Left renal pelvis (tissue), 4 donors: Measurements from ENCODE around the gene PWWP2B. TPM values are rescaled to one million over a fixed set of nuclear protein-coding genes. Genes with fewer than 3 reads are reported as not detected.

Experiments used
- DNase-seq, 4 donors: peaks; one replicate each; pipeline ENCODE4 v3.0.0-alpha.2; 2013; ENCODE audit warnings: low read depth in 4 of 4, low spot score in 3 of 4
- polyA plus RNA-seq, 4 donors: library from polyadenylated mRNA; unstranded; fragments of 120-200 nt; gene quantifications; one replicate each; pipeline ENCODE4 v1.2.1, GENCODE V29; 2013; ENCODE audit not compliant: insufficient read length in 4 of 4

Gene PWWP2B
- polyA plus RNA-seq, 4 donors: 2.7 to 12.9 (median 8.7) TPM

DNA sequence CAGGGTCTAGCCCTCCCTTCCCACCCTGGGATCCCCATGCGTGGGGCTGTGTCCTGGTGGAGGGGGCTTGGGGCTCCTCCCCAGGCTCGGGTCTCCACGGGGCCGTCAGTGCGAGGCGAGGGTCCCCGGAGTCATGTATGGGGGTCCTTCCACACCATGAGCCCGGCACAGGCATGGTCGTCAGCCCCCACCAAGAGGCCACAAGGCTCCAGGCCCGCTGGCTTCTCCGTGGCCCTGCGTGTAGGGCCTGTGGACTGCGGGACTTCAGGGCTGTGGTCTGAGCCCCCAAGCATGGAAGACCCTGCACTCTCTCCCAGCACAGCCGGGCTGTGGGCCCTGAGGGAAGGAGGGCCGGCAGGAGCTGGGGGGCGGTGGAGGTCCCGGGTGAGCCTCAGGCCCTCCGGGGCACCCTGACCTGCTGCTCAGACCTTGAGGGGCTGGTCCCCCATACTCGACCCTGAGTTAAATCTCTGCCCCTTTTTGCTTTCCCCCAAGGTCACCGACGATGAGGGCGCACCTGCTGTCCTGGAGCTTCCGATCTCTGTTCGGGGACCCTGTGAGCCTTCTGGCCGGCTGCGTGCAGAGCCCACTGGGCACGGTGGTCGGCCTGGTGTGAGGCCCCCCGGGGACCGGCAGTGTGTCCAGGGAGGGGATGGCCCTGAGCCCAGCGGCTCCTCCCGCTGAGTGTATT is 19.7 kb downstream of the PWWP2B start:
- DNase-seq: no peak

- DNase-seq: no peak
These were observed 20.4 kb downstream of the PWWP2B start for GRCh38 chr10:132417257-132417910.

DNA sequence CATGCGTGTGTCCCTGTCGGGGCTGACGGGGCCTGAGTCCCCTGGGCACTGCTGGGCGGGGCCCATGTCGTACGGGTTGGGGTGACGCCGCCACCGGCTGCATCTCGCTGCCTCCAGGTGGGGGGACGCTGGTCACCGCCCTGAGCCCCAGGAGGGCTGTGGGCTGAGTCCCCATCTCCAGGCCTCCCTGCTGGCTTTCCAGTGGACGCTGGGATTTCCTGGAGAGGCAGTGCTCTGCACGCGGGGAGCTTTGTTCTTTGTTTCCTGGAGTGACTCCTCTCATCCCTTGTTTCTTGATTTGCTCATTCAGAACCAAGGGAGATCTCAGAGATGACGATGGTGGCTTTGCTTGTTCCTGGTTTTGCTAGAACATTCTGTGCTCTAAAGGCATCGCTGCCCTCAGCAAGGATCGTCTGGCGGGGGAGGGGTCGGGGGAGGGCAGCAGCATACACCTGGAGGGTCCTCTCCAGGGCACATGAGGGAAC is 21.0 kb downstream of the PWWP2B start:
- no peak for DNase-seq

GRCh38 chr10:132418527-132419416 is 21.8 kb downstream of the PWWP2B start:
- no peak for DNase-seq

- DNase-seq: no peak
These were observed 22.8 kb downstream of the PWWP2B start for GRCh38 chr10:132419538-132420468.

GRCh38 chr10:132420469-132420980 is 23.5 kb downstream of the PWWP2B start:
- no peak for DNase-seq

- no peak for DNase-seq
These were observed 24.2 kb downstream of the PWWP2B start for GRCh38 chr10:132420981-132421846.

DNA sequence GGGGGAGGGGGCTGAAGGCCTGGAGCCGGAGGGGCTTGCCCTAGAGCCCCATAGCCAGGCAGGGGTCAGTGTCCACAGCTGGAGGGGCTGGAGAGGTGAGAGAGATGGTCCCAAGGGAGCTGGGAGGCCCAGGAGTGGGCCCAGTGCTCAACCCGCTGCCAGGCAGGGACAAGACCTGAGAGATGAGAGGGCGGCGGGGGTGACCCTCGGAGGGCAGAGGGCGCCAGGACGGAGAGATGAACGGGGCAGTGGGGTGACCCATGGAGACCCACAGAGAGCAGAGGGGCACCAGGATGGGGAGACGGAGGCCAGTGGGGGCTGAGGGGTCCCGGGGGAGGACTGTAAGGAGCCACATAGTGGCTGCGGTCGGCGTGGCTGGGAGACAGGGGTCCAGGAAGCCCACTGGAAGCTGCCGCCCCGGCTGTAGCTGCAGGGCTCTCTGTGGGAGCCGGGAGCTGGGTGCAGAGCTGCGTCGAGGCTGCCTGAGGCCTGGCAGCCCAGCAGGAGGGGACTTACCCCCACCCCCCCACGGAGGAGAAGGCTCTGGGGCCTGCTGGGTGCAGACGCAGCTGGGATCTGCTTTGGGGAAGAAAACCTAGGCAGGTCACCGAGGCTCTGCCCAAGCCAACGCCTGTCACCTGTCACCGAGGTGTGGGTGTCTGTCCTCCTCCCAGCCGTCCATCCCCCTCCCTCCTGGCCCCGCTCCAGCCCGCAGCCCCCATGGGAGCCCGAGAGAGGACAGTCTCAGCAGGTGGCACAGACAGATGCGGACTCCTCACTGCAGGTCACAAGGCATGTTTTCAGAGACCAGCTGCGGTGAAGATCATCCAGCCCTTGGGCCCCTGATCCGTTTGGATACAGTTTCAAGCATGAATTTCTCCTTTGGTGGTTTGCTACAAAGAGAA is 25.1 kb downstream of the PWWP2B start:
- no peak for DNase-seq

- DNase-seq: no peak
These were observed 26.2 kb downstream of the PWWP2B start for GRCh38 chr10:132422903-132423825.

DNA sequence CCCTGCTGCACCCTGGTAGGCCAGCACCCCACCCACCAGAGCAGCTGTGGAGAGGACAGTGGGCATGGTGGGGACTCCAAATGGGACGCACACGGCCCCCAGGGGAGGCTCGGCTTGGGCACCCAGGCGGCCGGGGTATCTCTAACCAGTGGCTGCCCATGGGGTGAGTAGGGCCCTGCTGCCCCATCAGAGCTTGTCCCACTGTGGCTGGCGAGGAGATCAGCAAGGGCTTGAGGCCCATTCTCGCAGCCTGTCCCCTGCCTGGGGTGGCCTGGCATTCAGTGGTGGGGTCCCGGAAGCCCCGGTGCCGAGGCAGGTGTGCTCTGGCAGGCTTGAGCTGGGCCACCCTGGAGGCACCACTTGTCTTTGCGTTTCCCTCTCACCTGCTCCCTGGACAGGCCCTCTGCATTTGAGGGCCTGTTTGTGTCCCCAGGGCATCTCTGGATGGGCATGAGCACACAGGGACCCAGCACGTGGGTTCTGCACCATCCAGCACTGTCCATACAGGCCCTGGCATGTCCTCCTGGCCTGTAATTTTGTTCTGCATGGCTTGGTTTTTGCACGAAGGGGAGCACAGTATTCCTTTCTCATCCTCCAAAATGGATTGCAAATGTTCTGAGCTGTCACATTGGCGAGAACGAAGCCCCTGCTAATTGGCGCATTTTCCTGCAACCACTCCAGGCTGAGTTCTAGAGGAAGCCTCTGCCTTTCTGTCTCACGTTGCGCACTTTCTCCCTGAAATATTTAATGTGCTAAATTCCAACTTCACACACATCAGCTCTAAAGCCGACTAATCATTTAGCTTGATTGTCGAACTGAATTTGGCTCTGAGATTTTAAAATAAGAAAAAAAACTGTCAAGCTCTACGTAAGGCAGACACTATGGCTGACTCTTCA is 27.2 kb downstream of the PWWP2B start:
- no peak for DNase-seq

DNA sequence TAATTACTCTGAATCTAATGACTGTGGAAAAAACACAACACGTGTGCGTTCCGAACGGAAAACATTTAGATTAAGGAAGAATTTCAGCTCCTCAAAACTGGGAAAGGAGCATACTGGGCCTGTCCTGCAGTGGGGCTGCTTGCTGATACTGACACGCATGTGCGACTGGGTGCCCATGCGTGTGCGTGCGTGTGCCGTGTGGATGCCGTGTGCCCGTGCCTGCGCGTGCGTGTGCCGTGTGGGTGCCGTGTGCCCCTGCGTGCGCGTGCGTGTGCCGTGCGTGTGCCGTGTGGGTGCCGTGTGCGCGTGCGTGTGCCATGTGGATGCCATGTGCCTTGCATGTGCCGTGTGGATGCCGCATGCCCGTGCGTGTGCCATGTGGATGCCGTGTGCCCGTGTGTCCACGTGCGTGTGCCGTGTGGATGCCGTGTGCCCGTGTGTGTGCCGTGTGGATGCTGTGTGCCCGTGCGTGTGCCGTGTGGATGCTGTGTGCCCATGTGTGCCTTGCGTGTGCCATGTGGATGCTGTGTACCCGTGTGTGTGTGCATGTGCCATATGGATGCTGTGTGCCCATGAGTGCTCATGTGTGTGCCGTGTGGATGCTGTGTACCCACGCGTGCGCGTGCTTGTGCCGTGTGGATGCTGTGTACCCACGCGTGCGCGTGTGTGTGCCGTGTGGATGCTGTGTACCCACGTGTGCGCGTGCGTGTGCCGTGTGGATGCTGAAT is 28.2 kb downstream of the PWWP2B start:
- no peak for DNase-seq

DNA sequence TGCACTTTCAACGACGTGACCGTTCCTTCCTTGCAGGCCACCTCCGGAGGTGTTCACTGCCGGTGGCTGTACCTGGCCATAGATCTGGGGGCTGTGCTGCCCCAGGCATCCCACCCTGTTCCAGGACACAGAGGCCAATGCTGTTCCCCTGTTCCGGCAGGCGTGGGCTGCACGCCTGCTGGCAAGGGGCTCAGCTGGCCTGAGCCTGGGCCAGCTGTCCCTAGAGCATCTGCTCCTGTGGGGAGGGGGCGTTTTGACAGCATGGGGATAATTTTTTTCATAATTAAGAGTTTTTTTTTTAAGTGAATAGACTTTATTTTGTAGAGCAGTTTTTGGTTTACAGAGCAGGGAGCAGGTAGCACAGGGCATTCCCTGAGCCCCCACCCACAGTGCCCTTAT is 28.8 kb downstream of the PWWP2B start:
- DNase-seq: no peak

DNA sequence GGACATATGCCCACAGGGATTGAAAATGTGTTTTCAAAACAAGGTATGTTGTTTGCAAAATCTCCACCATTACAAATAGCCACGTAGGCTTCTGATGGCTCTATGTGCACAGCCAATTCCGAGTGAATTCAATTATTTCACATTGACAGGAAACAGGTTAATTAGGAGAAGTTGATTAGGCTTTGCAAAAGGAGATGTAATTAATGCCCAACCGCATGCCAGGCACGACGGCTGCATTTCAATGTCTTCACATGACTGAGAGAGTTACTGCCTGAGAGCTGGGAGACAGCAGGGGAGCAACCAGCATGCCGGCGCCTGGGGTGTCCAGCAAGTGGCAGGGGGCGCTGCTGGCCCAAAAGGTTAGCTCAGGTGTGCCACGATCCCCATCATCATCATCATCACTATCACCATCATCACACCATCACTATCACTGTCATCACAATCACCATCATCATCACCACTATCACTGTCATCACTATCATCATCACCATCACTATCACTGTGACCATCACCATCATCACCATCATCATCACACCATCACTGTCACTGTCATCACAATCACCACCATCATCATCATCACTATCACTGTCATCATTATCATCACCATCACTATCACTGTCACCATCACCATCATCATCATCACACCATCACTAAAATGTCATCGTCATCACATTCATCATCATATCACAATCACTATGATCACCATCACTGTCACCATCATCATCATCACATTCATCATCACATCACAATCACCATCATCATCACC is 30.2 kb downstream of the PWWP2B start:
- DNase-seq: no peak

- no peak for DNase-seq
These were observed 31.0 kb downstream of the PWWP2B start for GRCh38 chr10:132427939-132428367.
